Esophagus squamous epithelium (tissue), 4 donors: ENCODE measurements around the gene CLTCL1.

Source experiments
- POLR2A ChIP-seq, 4 donors: fragments of 450-650 bp; IDR thresholded peaks; one replicate each; pipeline ENCODE4 v1.6.1; 2017; ENCODE audit warnings: antibody characterized with exemption in 4 of 4, mild to moderate bottlenecking in 4 of 4, moderate library complexity in 3 of 4
- TF ChIP-seq, protein P1 (sequence below), 6 experiments: fragments of 450-650 bp in 4 of 6; fragments of 200-600 bp in 2 of 6; sonication (generic) in 2 of 6; IDR thresholded peaks; one replicate each; pipeline ENCODE4 v1.5.1; 2016 to 2019; ENCODE audit warnings: antibody characterized with exemption in 6 of 6, mild to moderate bottlenecking in 4 of 6, moderate library complexity in 4 of 6

DNA sequence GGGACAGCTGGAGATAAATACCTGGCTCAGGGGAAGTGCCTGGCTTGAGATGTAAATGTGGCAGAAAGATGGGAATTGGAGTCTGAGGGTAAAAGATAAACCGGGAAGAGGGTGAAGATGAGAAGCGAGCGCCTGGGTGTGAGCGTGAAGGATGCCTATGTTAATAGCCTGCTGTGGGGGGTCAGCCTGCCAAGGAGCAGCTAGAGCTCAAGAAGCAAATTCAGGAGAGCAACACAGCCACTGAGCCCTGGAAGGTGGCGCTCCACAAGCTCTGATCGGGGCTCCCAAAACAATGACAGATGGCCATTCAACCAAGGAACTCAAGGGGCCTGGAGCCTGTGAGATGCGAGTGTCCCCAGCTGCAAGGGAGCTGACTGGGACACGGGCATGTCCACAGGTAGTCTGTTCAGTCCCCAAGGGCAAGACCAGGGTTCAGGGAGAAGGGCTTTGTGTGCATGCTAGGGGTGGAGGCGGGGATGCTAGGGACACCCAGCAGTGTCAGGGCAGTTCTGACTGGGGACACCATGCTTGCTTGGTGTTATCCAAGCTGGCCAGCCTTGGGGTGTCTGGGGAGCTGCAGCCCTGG lies 144.2 kb downstream of the CLTCL1 start:
- TF ChIP-seq, protein P1, sequence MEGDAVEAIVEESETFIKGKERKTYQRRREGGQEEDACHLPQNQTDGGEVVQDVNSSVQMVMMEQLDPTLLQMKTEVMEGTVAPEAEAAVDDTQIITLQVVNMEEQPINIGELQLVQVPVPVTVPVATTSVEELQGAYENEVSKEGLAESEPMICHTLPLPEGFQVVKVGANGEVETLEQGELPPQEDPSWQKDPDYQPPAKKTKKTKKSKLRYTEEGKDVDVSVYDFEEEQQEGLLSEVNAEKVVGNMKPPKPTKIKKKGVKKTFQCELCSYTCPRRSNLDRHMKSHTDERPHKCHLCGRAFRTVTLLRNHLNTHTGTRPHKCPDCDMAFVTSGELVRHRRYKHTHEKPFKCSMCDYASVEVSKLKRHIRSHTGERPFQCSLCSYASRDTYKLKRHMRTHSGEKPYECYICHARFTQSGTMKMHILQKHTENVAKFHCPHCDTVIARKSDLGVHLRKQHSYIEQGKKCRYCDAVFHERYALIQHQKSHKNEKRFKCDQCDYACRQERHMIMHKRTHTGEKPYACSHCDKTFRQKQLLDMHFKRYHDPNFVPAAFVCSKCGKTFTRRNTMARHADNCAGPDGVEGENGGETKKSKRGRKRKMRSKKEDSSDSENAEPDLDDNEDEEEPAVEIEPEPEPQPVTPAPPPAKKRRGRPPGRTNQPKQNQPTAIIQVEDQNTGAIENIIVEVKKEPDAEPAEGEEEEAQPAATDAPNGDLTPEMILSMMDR (IDR thresholded peaks at IDR 0.05): no peak
- TF ChIP-seq POLR2A (IDR thresholded peaks at IDR 0.05): no peak
